Panc1 (cell line): ENCODE measurements around the gene ABCB8. TPM values are rescaled to one million over a fixed set of nuclear protein-coding genes. Genes with fewer than 3 reads are reported as not detected.
A peak's percentile ranks its signal among the peaks of the same experiment; 100 is the strongest.

Experiments
- ATAC-seq: fragments of 200-7000 bp; cut with Tn5 transposase; 2 replicates; pipeline ENCODE4 v1.9.1; 2020; ENCODE audit warnings: mild to moderate bottlenecking, moderate library complexity
- BruUV-seq: library from RNA; stranded (reverse); fragments of 400-500 nt; replicated peaks from 2 replicates; lab custom pipeline; 2021; lab: Mats Ljungman, UMichigan
- CTCF ChIA-PET: fragments of 300-600 bp; sonication (Branson Sonifier 250); formaldehyde crosslinking; loops from one replicate; lab custom pipeline; 2022; ENCODE audit warnings: antibody characterized with exemption; lab: Charles Lee
- POLR2A ChIA-PET: fragments of 300-600 bp; sonication (Branson Sonifier 250); formaldehyde crosslinking; loops from one replicate; lab custom pipeline; 2022; ENCODE audit warnings: antibody characterized with exemption; lab: Charles Lee
- DNase-seq: peaks from one replicate; pipeline ENCODE4 v3.0.0-alpha.2; 2010; ENCODE audit warnings: low read depth, low spot score
- H3K27ac ChIP-seq: 2 replicates; pipeline ENCODE4 v1.5.1; 2011; ENCODE audit warnings: mild to moderate bottlenecking, low read length, inconsistent platforms
- H3K27me3 ChIP-seq: fragments of 200-500 bp; sonication (Bioruptor generic); 2 replicates; pipeline ENCODE4 v1.6.0; 2014; ENCODE audit warnings: low read length, inconsistent platforms; ENCODE audit not compliant: control insufficient read depth, insufficient read depth
- H3K36me3 ChIP-seq: fragments of 200-500 bp; sonication (Bioruptor generic); 2 replicates; pipeline ENCODE4 v1.5.1; 2014; ENCODE audit warnings: inconsistent platforms, mild to moderate bottlenecking, low read length, moderate library complexity; ENCODE audit not compliant: control insufficient read depth, insufficient read depth
- H3K4me1 ChIP-seq: 2 replicates; pipeline ENCODE4 v1.5.1; 2011; ENCODE audit warnings: inconsistent platforms, mild to moderate bottlenecking, low read length, moderate library complexity; ENCODE audit not compliant: control insufficient read depth, insufficient read depth
- H3K4me3 ChIP-seq, 2 experiments: 2 replicates each; pipeline ENCODE4 v1.5.1; 2011 to 2012; ENCODE audit warnings: low read depth in 2 of 2, low read length in 2 of 2, mild to moderate bottlenecking in 2 of 2, inconsistent platforms in 1 of 2, moderate library complexity in 1 of 2
- H3K9me3 ChIP-seq: fragments of 200-500 bp; sonication (Bioruptor generic); 2 replicates; pipeline ENCODE4 v1.5.1; 2014; ENCODE audit warnings: low read depth, mild to moderate bottlenecking, inconsistent platforms, low read length, moderate library complexity; ENCODE audit not compliant: control insufficient read depth, insufficient read depth
- CTCF ChIP-seq: fragments of 450-650 bp; IDR thresholded peaks from 2 replicates; pipeline ENCODE4 v1.5.1; 2017; ENCODE audit warnings: mild to moderate bottlenecking
- POLR2AphosphoS5 ChIP-seq: IDR thresholded peaks from 2 replicates; pipeline ENCODE4 v1.6.1; 2012; ENCODE audit warnings: mild to moderate bottlenecking, low read depth, low read length, moderate library complexity
- SIN3A ChIP-seq: IDR thresholded peaks from 2 replicates; pipeline ENCODE4 v1.6.1; 2012; ENCODE audit warnings: low read depth, mild to moderate bottlenecking, low read length, moderate library complexity, borderline replicate concordance; ENCODE audit not compliant: insufficient read depth
- TCF7L2 ChIP-seq: IDR thresholded peaks from 2 replicates; pipeline ENCODE4 v1.6.1; 2011; ENCODE audit warnings: mild to moderate bottlenecking, low read depth, low read length, inconsistent platforms
- in situ Hi-C: cut with HindIII; loops from 2 replicates; pipeline ENCODE4 v1.10.0; 2016; ENCODE audit warnings: low sequenced_read_pairs, low pct_unique_long_range_greater_than_20kb
- intact Hi-C: fragments of 100-400 bp; cut with micrococcal nuclease; formaldehyde crosslinking; loops from one replicate; pipeline ENCODE4 v1.10.0; 2022; ENCODE audit not compliant: unreplicated experiment
- total RNA-seq: library from RNA; stranded (reverse); gene quantifications from one replicate; pipeline ENCODE4 v1.2.1, GENCODE V29; 2021; ENCODE audit not compliant: unreplicated experiment
- TF ChIP-seq, protein P1 (sequence below), 2 experiments: IDR thresholded peaks; 2 replicates each; pipeline ENCODE4 v1.6.1; 2011 to 2012; ENCODE audit warnings: low read depth in 2 of 2, control low read depth in 1 of 2, low read length in 1 of 2, mild to moderate bottlenecking in 1 of 2, moderate library complexity in 1 of 2; ENCODE audit not compliant: insufficient read depth in 1 of 2

Gene ABCB8
- total RNA-seq, 1 experiment from 2014 or later: 49.8 TPM

DNA sequence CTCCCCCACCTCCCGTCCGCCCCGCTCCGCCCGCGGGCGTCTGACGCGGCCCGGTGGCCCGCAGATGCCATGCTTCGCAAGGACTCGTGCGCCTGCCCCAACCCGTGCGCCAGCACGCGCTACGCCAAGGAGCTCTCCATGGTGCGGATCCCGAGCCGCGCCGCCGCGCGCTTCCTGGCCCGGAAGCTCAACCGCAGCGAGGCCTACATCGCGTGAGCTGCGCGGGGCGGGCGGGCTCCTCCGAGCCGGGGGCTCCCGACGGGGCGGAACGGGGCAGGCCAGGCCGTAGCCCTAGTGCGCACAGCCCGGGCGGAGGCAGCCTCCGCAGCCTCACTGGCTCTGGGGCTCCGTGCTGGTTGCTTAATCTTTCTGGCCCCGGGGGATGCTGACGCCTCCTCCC lies 22.9 kb downstream of the ABCB8 start:
- BruUV-seq: no TSS peak
- no peak for TF ChIP-seq TCF7L2
- TF ChIP-seq, protein P1, sequence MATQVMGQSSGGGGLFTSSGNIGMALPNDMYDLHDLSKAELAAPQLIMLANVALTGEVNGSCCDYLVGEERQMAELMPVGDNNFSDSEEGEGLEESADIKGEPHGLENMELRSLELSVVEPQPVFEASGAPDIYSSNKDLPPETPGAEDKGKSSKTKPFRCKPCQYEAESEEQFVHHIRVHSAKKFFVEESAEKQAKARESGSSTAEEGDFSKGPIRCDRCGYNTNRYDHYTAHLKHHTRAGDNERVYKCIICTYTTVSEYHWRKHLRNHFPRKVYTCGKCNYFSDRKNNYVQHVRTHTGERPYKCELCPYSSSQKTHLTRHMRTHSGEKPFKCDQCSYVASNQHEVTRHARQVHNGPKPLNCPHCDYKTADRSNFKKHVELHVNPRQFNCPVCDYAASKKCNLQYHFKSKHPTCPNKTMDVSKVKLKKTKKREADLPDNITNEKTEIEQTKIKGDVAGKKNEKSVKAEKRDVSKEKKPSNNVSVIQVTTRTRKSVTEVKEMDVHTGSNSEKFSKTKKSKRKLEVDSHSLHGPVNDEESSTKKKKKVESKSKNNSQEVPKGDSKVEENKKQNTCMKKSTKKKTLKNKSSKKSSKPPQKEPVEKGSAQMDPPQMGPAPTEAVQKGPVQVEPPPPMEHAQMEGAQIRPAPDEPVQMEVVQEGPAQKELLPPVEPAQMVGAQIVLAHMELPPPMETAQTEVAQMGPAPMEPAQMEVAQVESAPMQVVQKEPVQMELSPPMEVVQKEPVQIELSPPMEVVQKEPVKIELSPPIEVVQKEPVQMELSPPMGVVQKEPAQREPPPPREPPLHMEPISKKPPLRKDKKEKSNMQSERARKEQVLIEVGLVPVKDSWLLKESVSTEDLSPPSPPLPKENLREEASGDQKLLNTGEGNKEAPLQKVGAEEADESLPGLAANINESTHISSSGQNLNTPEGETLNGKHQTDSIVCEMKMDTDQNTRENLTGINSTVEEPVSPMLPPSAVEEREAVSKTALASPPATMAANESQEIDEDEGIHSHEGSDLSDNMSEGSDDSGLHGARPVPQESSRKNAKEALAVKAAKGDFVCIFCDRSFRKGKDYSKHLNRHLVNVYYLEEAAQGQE (IDR thresholded peaks at IDR 0.05; ENCODE audit: insufficient read depth in 1 of 2, low read depth in 2 of 2, low read length in 1 of 2): peak; percentile 90 to 97
- 0 out of 2 replicates have a peak, but pooled peaks have one; percentile 45 for TF ChIP-seq SIN3A
- no peaks in the 10 kb centered on the region for H3K9me3 ChIP-seq
- H3K4me1 ChIP-seq: no peaks in the 10 kb centered on the region
- CTCF ChIA-PET: no interaction called here
- H3K27ac ChIP-seq: no peak overlapping the region
- in situ Hi-C loops: no loop called here
- no peaks in the 10 kb centered on the region for H3K36me3 ChIP-seq
- POLR2A ChIA-PET: no interaction called here
- H3K27me3 ChIP-seq: no peaks in the 10 kb centered on the region
- no peak for DNase-seq
- no peak overlapping the region for H3K4me3 ChIP-seq
- ATAC-seq: peak; percentile 68
- intact Hi-C loops: no loop called here

GRCh38 chr7:151053096-151053495 lies 24.8 kb downstream of the ABCB8 start:
- Histone ChIP-seq H3K27me3 (no peaks in the 10 kb centered on the region), H3K27ac (no peak overlapping the region), H3K36me3 (no peaks in the 10 kb centered on the region; the same call in 1 of the 2 replicates), H3K4me1 (peaks cover 8% of the 10 kb centered on the region), H3K9me3 (no peaks in the 10 kb centered on the region), H3K4me3 (no peak overlapping the region)
- CTCF ChIA-PET: no interaction called here
- ATAC-seq: no peak
- in situ Hi-C loops (no loop called here), intact Hi-C loops (no loop called here)
- TF ChIP-seq, protein P1 (IDR thresholded peaks at IDR 0.05; ENCODE audit: insufficient read depth in 1 of 2, low read depth in 2 of 2, low read length in 1 of 2): no peak
- TF ChIP-seq CTCF (no peak), TCF7L2 (no peak), SIN3A (no peak), POLR2AphosphoS5 (no peak)
- POLR2A ChIA-PET: no interaction called here
- no TSS peak for BruUV-seq
- DNase-seq: no peak
